ENCODE data around the gene SPATA3.

The SPATA3 gene

DNA sequence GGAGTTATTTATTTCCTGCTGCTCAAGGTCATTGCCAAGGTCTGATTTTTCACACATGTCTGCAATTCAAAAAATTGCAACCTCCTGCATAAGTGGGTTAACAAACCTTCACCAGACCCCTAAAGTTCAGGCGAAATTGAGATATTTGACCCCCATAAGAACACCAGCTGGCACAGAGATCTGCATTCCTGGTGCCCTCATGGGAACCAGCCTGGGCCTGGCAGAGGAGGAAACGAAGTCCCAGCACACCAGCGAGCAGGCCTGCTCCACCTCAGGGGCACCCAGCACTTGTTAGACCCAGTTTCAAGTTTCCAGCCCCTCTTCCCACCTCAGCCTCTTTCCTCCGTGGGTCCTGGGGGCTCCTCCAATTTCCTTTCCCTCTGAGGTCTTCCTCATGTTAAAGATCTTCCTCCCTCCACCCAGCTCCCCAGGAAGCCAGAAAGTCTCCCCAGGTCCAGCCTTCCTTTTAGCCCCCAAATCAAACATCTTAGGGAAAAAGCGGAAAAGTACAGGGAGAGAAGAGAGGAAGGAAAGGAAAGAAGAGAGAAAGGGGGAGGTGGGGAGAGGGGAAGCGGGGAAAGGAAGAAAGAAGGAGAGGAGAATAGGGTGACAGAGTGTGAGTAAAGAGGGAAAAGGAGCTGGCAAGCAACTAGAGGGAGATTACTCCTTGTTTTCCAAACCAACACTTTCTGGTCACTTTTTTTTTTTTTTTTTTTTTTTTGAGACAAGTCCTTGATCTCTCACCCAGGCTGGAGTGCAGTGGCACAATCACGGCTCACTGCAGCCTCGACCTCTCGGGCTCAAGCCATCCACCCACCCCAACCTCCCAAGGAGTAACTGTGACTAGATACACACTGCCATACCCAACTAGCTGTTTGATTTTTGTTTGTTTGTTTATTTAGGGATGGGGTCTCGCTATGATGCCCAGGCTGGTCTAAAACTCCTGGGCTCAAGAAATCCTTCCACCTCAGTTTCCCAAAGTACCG lies 37.5 kb downstream of the SPATA3 start:
- no peaks in the 10 kb centered on the region for H4K20me1 ChIP-seq (ENCODE audit: insufficient read depth, low read length)
- peaks cover 10% of the 10 kb centered on the region for H3K4me1 ChIP-seq (ENCODE audit: insufficient read depth, low read length, severe bottlenecking)
- H3K9ac ChIP-seq (ENCODE audit: low read length), result no peak overlapping the region
- H3F3A ChIP-seq (ENCODE audit: insufficient read depth, low read length), result no peaks in the 10 kb centered on the region
- H3K36me3 ChIP-seq (ENCODE audit: insufficient read depth, low read length), result no peaks in the 10 kb centered on the region
- no peak overlapping the region for H3K4me2 ChIP-seq (ENCODE audit: low read length)
- H3K27me3 ChIP-seq (ENCODE audit: insufficient read depth, low read length), result no peaks in the 10 kb centered on the region
- no peak for TF ChIP-seq EZH2 (IDR thresholded peaks at IDR 0.05; ENCODE audit: borderline replicate concordance, low read length)
- TF ChIP-seq, protein P1, sequence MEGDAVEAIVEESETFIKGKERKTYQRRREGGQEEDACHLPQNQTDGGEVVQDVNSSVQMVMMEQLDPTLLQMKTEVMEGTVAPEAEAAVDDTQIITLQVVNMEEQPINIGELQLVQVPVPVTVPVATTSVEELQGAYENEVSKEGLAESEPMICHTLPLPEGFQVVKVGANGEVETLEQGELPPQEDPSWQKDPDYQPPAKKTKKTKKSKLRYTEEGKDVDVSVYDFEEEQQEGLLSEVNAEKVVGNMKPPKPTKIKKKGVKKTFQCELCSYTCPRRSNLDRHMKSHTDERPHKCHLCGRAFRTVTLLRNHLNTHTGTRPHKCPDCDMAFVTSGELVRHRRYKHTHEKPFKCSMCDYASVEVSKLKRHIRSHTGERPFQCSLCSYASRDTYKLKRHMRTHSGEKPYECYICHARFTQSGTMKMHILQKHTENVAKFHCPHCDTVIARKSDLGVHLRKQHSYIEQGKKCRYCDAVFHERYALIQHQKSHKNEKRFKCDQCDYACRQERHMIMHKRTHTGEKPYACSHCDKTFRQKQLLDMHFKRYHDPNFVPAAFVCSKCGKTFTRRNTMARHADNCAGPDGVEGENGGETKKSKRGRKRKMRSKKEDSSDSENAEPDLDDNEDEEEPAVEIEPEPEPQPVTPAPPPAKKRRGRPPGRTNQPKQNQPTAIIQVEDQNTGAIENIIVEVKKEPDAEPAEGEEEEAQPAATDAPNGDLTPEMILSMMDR (IDR thresholded peaks at IDR 0.05; ENCODE audit: low read length), result no peak
- no peaks in the 10 kb centered on the region for H3K79me2 ChIP-seq (ENCODE audit: insufficient read depth, low read length)
- no peak overlapping the region for H2AFZ ChIP-seq (ENCODE audit: low read length)
- no peaks in the 10 kb centered on the region for H3K9me2 ChIP-seq (ENCODE audit: low read depth, low read length)
- no peaks in the 10 kb centered on the region for H3K9me3 ChIP-seq (ENCODE audit: low read length)
- no peak overlapping the region for H3K4me3 ChIP-seq (ENCODE audit: low read depth, low read length, poor library complexity, severe bottlenecking)
- H3K27ac ChIP-seq (ENCODE audit: low read depth, low read length, poor library complexity, severe bottlenecking), result no peak overlapping the region

DNA sequence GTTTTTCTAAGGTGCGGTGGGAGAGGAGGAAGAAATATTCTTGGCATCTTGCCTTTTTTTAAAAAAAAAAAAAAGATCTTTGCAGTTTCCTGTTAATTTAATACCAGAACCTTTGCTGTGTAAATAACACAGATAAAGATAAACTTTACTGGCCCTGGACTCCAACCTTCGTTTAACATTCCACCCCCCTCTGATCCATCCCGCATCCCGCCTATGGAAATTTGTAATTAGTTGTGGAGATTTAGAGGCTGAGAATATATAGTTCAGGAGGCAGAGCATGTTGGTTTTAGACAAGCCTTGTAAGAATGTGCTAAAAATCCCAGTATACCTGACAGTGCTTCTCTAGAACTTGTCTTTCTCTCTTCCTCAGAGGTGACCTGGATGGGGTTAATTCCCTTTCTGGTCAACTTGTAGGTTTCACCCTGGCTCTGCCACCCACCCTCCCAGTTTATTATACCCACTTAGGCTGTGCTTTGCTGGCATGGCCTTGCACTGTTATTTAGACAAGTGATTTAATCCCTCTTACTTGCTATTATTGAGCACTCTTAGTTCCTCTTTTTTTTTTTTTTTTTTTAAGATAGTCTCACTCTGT lies 38.5 kb downstream of the SPATA3 start:
- no peaks in the 10 kb centered on the region for H3K36me3 ChIP-seq (ENCODE audit: insufficient read depth, low read length)
- peaks cover 10% of the 10 kb centered on the region for H3K4me1 ChIP-seq (ENCODE audit: insufficient read depth, low read length, severe bottlenecking)
- no peaks in the 10 kb centered on the region for H3K27me3 ChIP-seq (ENCODE audit: insufficient read depth, low read length)
- H3K9me3 ChIP-seq (ENCODE audit: low read length), result no peaks in the 10 kb centered on the region
- H3K9me2 ChIP-seq (ENCODE audit: low read depth, low read length), result no peaks in the 10 kb centered on the region
- TF ChIP-seq EZH2 (IDR thresholded peaks at IDR 0.05; ENCODE audit: borderline replicate concordance, low read length), result no peak
- TF ChIP-seq, protein P1 (IDR thresholded peaks at IDR 0.05; ENCODE audit: low read length), result no peak
- no peaks in the 10 kb centered on the region for H3K79me2 ChIP-seq (ENCODE audit: insufficient read depth, low read length)
- no peak overlapping the region for H2AFZ ChIP-seq (ENCODE audit: low read length)
- no peak overlapping the region for H3K9ac ChIP-seq (ENCODE audit: low read length)
- no peak overlapping the region for H3K4me2 ChIP-seq (ENCODE audit: low read length)
- H3K27ac ChIP-seq (ENCODE audit: low read depth, low read length, poor library complexity, severe bottlenecking), result no peak overlapping the region
- H3K4me3 ChIP-seq (ENCODE audit: low read depth, low read length, poor library complexity, severe bottlenecking), result no peak overlapping the region
- no peaks in the 10 kb centered on the region for H4K20me1 ChIP-seq (ENCODE audit: insufficient read depth, low read length)
- no peaks in the 10 kb centered on the region for H3F3A ChIP-seq (ENCODE audit: insufficient read depth, low read length)

- H3K36me3 ChIP-seq (ENCODE audit: insufficient read depth, low read length), result no peaks in the 10 kb centered on the region
- H3K9me3 ChIP-seq (ENCODE audit: low read length), result no peaks in the 10 kb centered on the region
- no peaks in the 10 kb centered on the region for H3F3A ChIP-seq (ENCODE audit: insufficient read depth, low read length)
- no peak overlapping the region for H3K27ac ChIP-seq (ENCODE audit: low read depth, low read length, poor library complexity, severe bottlenecking)
- H3K27me3 ChIP-seq (ENCODE audit: insufficient read depth, low read length), result no peaks in the 10 kb centered on the region
- no peaks in the 10 kb centered on the region for H3K9me2 ChIP-seq (ENCODE audit: low read depth, low read length)
- no peak overlapping the region for H3K4me2 ChIP-seq (ENCODE audit: low read length)
- no peaks in the 10 kb centered on the region for H4K20me1 ChIP-seq (ENCODE audit: insufficient read depth, low read length)
- TF ChIP-seq, protein P1 (IDR thresholded peaks at IDR 0.05; ENCODE audit: low read length), result no peak
- TF ChIP-seq EZH2 (IDR thresholded peaks at IDR 0.05; ENCODE audit: borderline replicate concordance, low read length), result no peak
- no peak overlapping the region for H3K9ac ChIP-seq (ENCODE audit: low read length)
- no peak overlapping the region for H2AFZ ChIP-seq (ENCODE audit: low read length)
- peaks cover 10% of the 10 kb centered on the region for H3K4me1 ChIP-seq (ENCODE audit: insufficient read depth, low read length, severe bottlenecking)
- no peak overlapping the region for H3K4me3 ChIP-seq (ENCODE audit: low read depth, low read length, poor library complexity, severe bottlenecking)
- H3K79me2 ChIP-seq (ENCODE audit: insufficient read depth, low read length), result no peaks in the 10 kb centered on the region
Observed at GRCh38 chr2:231036131-231036530, 40.2 kb downstream of the SPATA3 start.

All from OCI-LY1 (cell line).